Breast epithelium (tissue), 4 donors: Measurements from ENCODE around the gene KCNC1. TPM values are rescaled to one million over a fixed set of nuclear protein-coding genes. Genes with fewer than 3 reads are reported as not detected.

Experiments used
- DNase-seq, 2 donors: peaks; one replicate each; pipeline ENCODE4 v3.0.0-alpha.2; 2019; ENCODE audit warnings: low spot score in 2 of 2
- H3K27ac ChIP-seq, 2 donors: fragments of 200-600 bp; sonication (generic) in 1 of 2; one replicate each; pipeline ENCODE4 v1.5.1; 2016 to 2019; ENCODE audit warnings: mild to moderate bottlenecking in 1 of 2
- H3K27me3 ChIP-seq, 2 donors: fragments of 200-600 bp; sonication (generic) in 1 of 2; one replicate each; pipeline versions ENCODE4 v1.5.1 to v1.6.0; 2017 to 2019; ENCODE audit warnings: control low read depth in 1 of 2, mild to moderate bottlenecking in 1 of 2
- H3K36me3 ChIP-seq: fragments of 200-600 bp; one replicate; pipeline ENCODE4 v1.5.1; 2019
- H3K4me1 ChIP-seq, 2 donors: fragments of 200-600 bp; sonication (generic); one replicate each; pipeline ENCODE4 v1.5.1; 2016 to 2019; ENCODE audit warnings: control low read depth in 1 of 2
- H3K4me3 ChIP-seq, 3 donors: fragments of 200-600 bp; sonication (generic); 1 replicate in 2 of 3; 2 replicates in 1 of 3; pipeline ENCODE4 v1.5.1; 2016 to 2019; ENCODE audit warnings: mild to moderate bottlenecking in 3 of 3, moderate library complexity in 2 of 3
- H3K9me3 ChIP-seq, 2 donors: fragments of 200-600 bp; sonication (generic) in 1 of 2; one replicate each; pipeline ENCODE4 v1.5.1; 2016 to 2019; ENCODE audit warnings: control low read depth in 1 of 2
- CTCF ChIP-seq, 3 donors: fragments of 450-650 bp; IDR thresholded peaks; one replicate each; pipeline ENCODE4 v1.5.1; 2016 to 2017; ENCODE audit warnings: antibody characterized with exemption in 3 of 3, mild to moderate bottlenecking in 3 of 3, moderate library complexity in 3 of 3
- POLR2A ChIP-seq: fragments of 450-650 bp; IDR thresholded peaks from one replicate; pipeline ENCODE4 v1.6.1; 2016; ENCODE audit warnings: antibody characterized with exemption, mild to moderate bottlenecking, moderate library complexity
- POLR2AphosphoS5 ChIP-seq, 3 donors: sonication (generic); formaldehyde crosslinking; IDR thresholded peaks; one replicate each; pipeline ENCODE4 v1.6.1; 2017; ENCODE audit warnings: antibody characterized with exemption in 3 of 3
- intact Hi-C: fragments of 100-400 bp; cut with DNase I; formaldehyde crosslinking; loops from one replicate; pipeline ENCODE4 v1.15.1; 2023; ENCODE audit warnings: low total_unique reads
- total RNA-seq, 3 donors: library from RNA; depleted of rRNA; stranded (reverse); fragments of >200 nt; gene quantifications; one replicate each; pipeline ENCODE4 v1.1.0, GENCODE V29; 2016

The KCNC1 gene
- total RNA-seq, 3 donors from 2014 or later = 0.15 TPM; not detected in 2

- intact Hi-C loops = no loop called here
- DNase-seq = no peak
- TF ChIP-seq CTCF (IDR thresholded peaks at IDR 0.05) (no peak), POLR2A (no peak), POLR2AphosphoS5 (IDR thresholded peaks at IDR 0.05) (no peak)
- H3K27ac ChIP-seq = no peak overlapping the region
- H3K4me3 ChIP-seq = no peak overlapping the region
- no peaks in the 10 kb centered on the region for H3K27me3 ChIP-seq
- H3K36me3 ChIP-seq = no peaks in the 10 kb centered on the region
- H3K4me1 ChIP-seq = no peaks in the 10 kb centered on the region
- no peaks in the 10 kb centered on the region for H3K9me3 ChIP-seq
Measured at GRCh38 chr11:17778956-17779860, 44.6 kb downstream of the KCNC1 start.

- no peak for DNase-seq
- no peaks in the 10 kb centered on the region for H3K36me3 ChIP-seq
- no peak for TF ChIP-seq CTCF (IDR thresholded peaks at IDR 0.05)
- H3K4me3 ChIP-seq = no peak overlapping the region
- no peaks in the 10 kb centered on the region for H3K9me3 ChIP-seq
- H3K27me3 ChIP-seq = no peaks in the 10 kb centered on the region
- intact Hi-C loops = no loop called here
- H3K4me1 ChIP-seq = no peaks in the 10 kb centered on the region
- no peak overlapping the region for H3K27ac ChIP-seq
Measured at GRCh38 chr11:17779861-17780594, 45.4 kb downstream of the KCNC1 start.

GRCh38 chr11:17780668-17781067 lies 46.1 kb downstream of the KCNC1 start:
- Histone ChIP-seq H3K36me3 (no peaks in the 10 kb centered on the region), H3K27me3 (no peaks in the 10 kb centered on the region), H3K9me3 (no peaks in the 10 kb centered on the region), H3K4me1 (no peaks in the 10 kb centered on the region), H3K4me3 (no peak overlapping the region), H3K27ac (no peak overlapping the region)
- no peak for DNase-seq
- TF ChIP-seq POLR2AphosphoS5 (IDR thresholded peaks at IDR 0.05) = no peak
- TF ChIP-seq POLR2A = no peak
- no peak for TF ChIP-seq CTCF (IDR thresholded peaks at IDR 0.05)
- intact Hi-C loops = no loop called here

GRCh38 chr11:17781221-17781620 lies 46.6 kb downstream of the KCNC1 start:
- H3K4me1 ChIP-seq = no peaks in the 10 kb centered on the region
- no peak for DNase-seq
- no peaks in the 10 kb centered on the region for H3K36me3 ChIP-seq
- no peaks in the 10 kb centered on the region for H3K27me3 ChIP-seq
- no peak overlapping the region for H3K27ac ChIP-seq
- H3K4me3 ChIP-seq = no peak overlapping the region
- intact Hi-C loops = no loop called here
- no peaks in the 10 kb centered on the region for H3K9me3 ChIP-seq
- no peak for TF ChIP-seq CTCF (IDR thresholded peaks at IDR 0.05)
- no peak for TF ChIP-seq POLR2AphosphoS5 (IDR thresholded peaks at IDR 0.05)
- TF ChIP-seq POLR2A = no peak

- H3K36me3 ChIP-seq = no peaks in the 10 kb centered on the region
- no peak overlapping the region for H3K4me3 ChIP-seq
- no peaks in the 10 kb centered on the region for H3K27me3 ChIP-seq
- TF ChIP-seq CTCF (IDR thresholded peaks at IDR 0.05) (no peak), POLR2AphosphoS5 (IDR thresholded peaks at IDR 0.05) (no peak), POLR2A (no peak)
- H3K4me1 ChIP-seq = no peaks in the 10 kb centered on the region
- intact Hi-C loops = no loop called here
- no peak for DNase-seq
- no peak overlapping the region for H3K27ac ChIP-seq
- no peaks in the 10 kb centered on the region for H3K9me3 ChIP-seq
Measured at GRCh38 chr11:17781626-17782025, 47.0 kb downstream of the KCNC1 start.
